H1 (cell line): ENCODE results near the gene DYNC2H1. TPM values are rescaled to one million over a fixed set of nuclear protein-coding genes. Genes with fewer than 3 reads are reported as not detected.

Experiments
- JUND ChIP-seq: IDR thresholded peaks from 2 replicates; pipeline ENCODE4 v1.6.1; 2011; ENCODE audit warnings: mild to moderate bottlenecking, improper control_type of control experiment, low read length
- KDM5A ChIP-seq: fragments of 200-600 bp; IDR thresholded peaks from 2 replicates; pipeline ENCODE4 v1.7.1; 2012; ENCODE audit warnings: mild to moderate bottlenecking, low read length, inconsistent platforms, mixed read lengths
- TAF7 ChIP-seq: optimal IDR thresholded peaks from 2 replicates; pipeline ENCODE3; 2011; ENCODE audit warnings: low read depth, mild to moderate bottlenecking, inconsistent platforms, low read length, moderate library complexity, borderline replicate concordance
- TEAD4 ChIP-seq: IDR thresholded peaks from 2 replicates; pipeline ENCODE4 v1.6.1; 2012; ENCODE audit warnings: low read depth, low read length, inconsistent platforms, mixed read lengths
- polyA plus RNA-seq, 7 experiments: library from polyadenylated mRNA; depleted of rRNA in 3 of 7; stranded (reverse) in 5 of 7; unstranded in 2 of 7; fragments of >200 nt in 5 of 7; fragments of 200-250 nt in 2 of 7; gene quantifications; 1 replicate in 5 of 7; 2 replicates in 1 of 7; 4 replicates in 1 of 7; pipeline versions ENCODE4 v1.2.1 to v1.2.3, GENCODE V29; 2011 to 2013; ENCODE audit warnings: missing spikeins in 2 of 7, mixed read lengths in 2 of 7
- total RNA-seq: library from RNA; stranded (reverse); fragmentation: NEBNext Ultra II Directional; extraction: Animal tissue kit (Norgen Biotek cat#: 25700); gene quantifications from 2 replicates; pipeline ENCODE4 v1.2.1, GENCODE V29; 2021

Gene DYNC2H1
- total and polyA plus RNA-seq, 2 of the 8 experiments (the other 6 are each of a cell fraction or from before 2014, with no cell fraction given), result 6.2 to 12.0 TPM

GRCh38 chr11:103210543-103210942, 101.3 kb downstream of the DYNC2H1 start (continued):
- TF ChIP-seq JUND (no peak), TEAD4 (no peak), KDM5A (no peak), TAF7 (no peak)
